CD4-positive, alpha-beta T cell (primary cell): Measurements from ENCODE around the gene KCNJ2. TPM values are rescaled to one million over a fixed set of nuclear protein-coding genes. Genes with fewer than 3 reads are reported as not detected.

Experiments used
- ATAC-seq: fragments of 200-7000 bp; cut with Tn5 transposase; one replicate; pipeline ENCODE4 v1.10.0; 2022; ENCODE audit warnings: mild to moderate bottlenecking; ENCODE audit not compliant: poor library complexity
- CTCF ChIA-PET: fragments of 350-600 bp; sonication (Branson Sonifier 250); formaldehyde crosslinking; loops from one replicate; lab custom pipeline; 2021; ENCODE audit warnings: antibody characterized with exemption, inconsistent platforms; lab: Charles Lee
- POLR2A ChIA-PET: fragments of 350-600 bp; sonication (Branson Sonifier 250); formaldehyde crosslinking; loops from one replicate; lab custom pipeline; 2021; ENCODE audit warnings: antibody characterized with exemption, inconsistent platforms; lab: Charles Lee
- DNase-seq, 14 experiments: peaks; one replicate each; pipeline ENCODE4 v3.0.0-alpha.2; 2013 to 2020; ENCODE audit warnings: mixed read lengths in 2 of 14
- H3K27ac ChIP-seq, 2 donors: one replicate each; pipeline versions ENCODE4 v1.5.1 to v1.7.0; 2013; ENCODE audit warnings: low read length in 2 of 2, low read depth in 1 of 2, mild to moderate bottlenecking in 1 of 2
- H3K27me3 ChIP-seq, 2 experiments: 1 replicate in 1 of 2; 2 replicates in 1 of 2; pipeline versions ENCODE4 v1.6.1 to v1.7.0; 2013; ENCODE audit warnings: low read length in 2 of 2, control low read depth in 1 of 2, mild to moderate bottlenecking in 1 of 2, moderate library complexity in 1 of 2; ENCODE audit not compliant: insufficient read depth in 2 of 2, control insufficient read depth in 1 of 2
- H3K36me3 ChIP-seq: one replicate; pipeline ENCODE4 v1.6.1; 2013; ENCODE audit warnings: low read length, control low read depth; ENCODE audit not compliant: insufficient read depth
- H3K4me1 ChIP-seq: one replicate; pipeline ENCODE4 v1.6.1; 2013; ENCODE audit warnings: low read length, control low read depth; ENCODE audit not compliant: insufficient read depth
- H3K4me3 ChIP-seq: one replicate; pipeline ENCODE4 v1.5.1; 2013; ENCODE audit warnings: mild to moderate bottlenecking, low read length, moderate library complexity
- H3K9me3 ChIP-seq, 2 experiments: 1 replicate in 1 of 2; 2 replicates in 1 of 2; pipeline versions ENCODE4 v1.6.1 to v1.7.0; 2013; ENCODE audit warnings: low read length in 2 of 2, mild to moderate bottlenecking in 2 of 2, control low read depth in 1 of 2, moderate library complexity in 1 of 2; ENCODE audit not compliant: control insufficient read depth in 1 of 2, insufficient read depth in 1 of 2
- H3K27ac Mint-ChIP-seq: one replicate; pipeline ENCODE4 v1.8.0; 2020; ENCODE audit warnings: mixed read lengths
- H3K27me3 Mint-ChIP-seq: one replicate; pipeline ENCODE4 v1.8.0; 2021; ENCODE audit warnings: mixed read lengths
- H3K36me3 Mint-ChIP-seq: one replicate; pipeline ENCODE4 v1.8.0; 2021; ENCODE audit warnings: low read depth, mixed read lengths
- H3K4me1 Mint-ChIP-seq: one replicate; pipeline ENCODE4 v1.8.0; 2021; ENCODE audit warnings: low read depth, mixed read lengths
- H3K4me3 Mint-ChIP-seq: one replicate; pipeline ENCODE4 v1.8.0; 2020; ENCODE audit warnings: mild to moderate bottlenecking, mixed read lengths
- H3K9me3 Mint-ChIP-seq: one replicate; pipeline ENCODE4 v1.8.0; 2020; ENCODE audit warnings: mixed read lengths
- CTCF ChIP-seq: fragments of 200-600 bp; IDR thresholded peaks from one replicate; pipeline ENCODE4 v1.8.0; 2022; ENCODE audit warnings: antibody characterized with exemption, mild to moderate bottlenecking
- intact Hi-C, 2 experiments: fragments of 100-400 bp; cut with DNase I in 1 of 2; cut with micrococcal nuclease in 1 of 2; formaldehyde crosslinking; loops; one replicate each; pipeline versions ENCODE4 v1.15.1 to v1.9.0; 2023 to 2025; cut with DNase I, micrococcal nuclease
- total RNA-seq, 174 experiments: library from RNA in 2 of 174; stranded (reverse) in 2 of 174; gene quantifications; one replicate each; pipeline ENCODE4 v1.2.3 and lab custom pipeline; 2021 to 2026

Gene KCNJ2
- total RNA-seq, 2 experiments from 2014 or later, result not detected

- Histone ChIP-seq H3K27ac (no peak overlapping the region), H3K36me3 (no peaks in the 10 kb centered on the region), H3K9me3 (no peaks in the 10 kb centered on the region), H3K27me3 (no peaks in the 10 kb centered on the region), H3K4me1 (no peaks in the 10 kb centered on the region), H3K4me3 (no peak overlapping the region)
- ATAC-seq (no peak), DNase-seq (no peak)
- H3K4me3 Mint-ChIP-seq, result no peak overlapping the region
- ChIA-PET POLR2A (no interaction called here), CTCF (no interaction called here)
- no peak overlapping the region for H3K27ac Mint-ChIP-seq
- no peak for TF ChIP-seq CTCF
- H3K9me3 Mint-ChIP-seq, result peaks cover 3% of the 10 kb centered on the region
- no peaks in the 10 kb centered on the region for H3K4me1 Mint-ChIP-seq
- no peaks in the 10 kb centered on the region for H3K36me3 Mint-ChIP-seq
- intact Hi-C loops, result no loop called here
- no peaks in the 10 kb centered on the region for H3K27me3 Mint-ChIP-seq
These were observed 33.5 kb downstream of the KCNJ2 start for GRCh38 chr17:70202840-70203239.

- no peaks in the 10 kb centered on the region for H3K36me3 Mint-ChIP-seq
- H3K4me1 ChIP-seq, result no peaks in the 10 kb centered on the region
- H3K27ac Mint-ChIP-seq, result no peak overlapping the region
- no peaks in the 10 kb centered on the region for H3K4me1 Mint-ChIP-seq
- no peaks in the 10 kb centered on the region for H3K27me3 Mint-ChIP-seq
- H3K9me3 ChIP-seq, result no peaks in the 10 kb centered on the region
- intact Hi-C loops, result no loop called here
- POLR2A ChIA-PET, result no interaction called here
- TF ChIP-seq CTCF, result no peak
- no peak overlapping the region for H3K4me3 Mint-ChIP-seq
- ATAC-seq, result no peak
- H3K4me3 ChIP-seq, result no peak overlapping the region
- no peak for DNase-seq
- H3K9me3 Mint-ChIP-seq, result peaks cover under 1% of the 10 kb centered on the region
- H3K36me3 ChIP-seq, result no peaks in the 10 kb centered on the region
- CTCF ChIA-PET, result no interaction called here
- no peak overlapping the region for H3K27ac ChIP-seq
- H3K27me3 ChIP-seq, result no peaks in the 10 kb centered on the region
These were observed 35.1 kb downstream of the KCNJ2 start for GRCh38 chr17:70204431-70204830.

- ATAC-seq (no peak), DNase-seq (peak in 3 of 14 experiments; percentile 22 to 56 (median 49))
- no peak overlapping the region for H3K27ac ChIP-seq
- no peak overlapping the region for H3K27ac Mint-ChIP-seq
- no peaks in the 10 kb centered on the region for H3K9me3 Mint-ChIP-seq
- H3K36me3 ChIP-seq, result no peaks in the 10 kb centered on the region
- CTCF ChIA-PET, result no interaction called here
- no peak for TF ChIP-seq CTCF
- no peak overlapping the region for H3K4me3 Mint-ChIP-seq
- no peaks in the 10 kb centered on the region for H3K27me3 ChIP-seq
- H3K4me3 ChIP-seq, result no peak overlapping the region
- H3K36me3 Mint-ChIP-seq, result no peaks in the 10 kb centered on the region
- intact Hi-C loops, result no loop called here
- no peaks in the 10 kb centered on the region for H3K27me3 Mint-ChIP-seq
- POLR2A ChIA-PET, result no interaction called here
- H3K9me3 ChIP-seq, result no peaks in the 10 kb centered on the region
- H3K4me1 ChIP-seq, result no peaks in the 10 kb centered on the region
- H3K4me1 Mint-ChIP-seq, result no peaks in the 10 kb centered on the region
These were observed 36.1 kb downstream of the KCNJ2 start for GRCh38 chr17:70205401-70205800.
